Measurements from ENCODE around the gene CBX8. TPM values are rescaled to one million over a fixed set of nuclear protein-coding genes. Genes with fewer than 3 reads are reported as not detected.

Gene CBX8
- total RNA-seq, 4 donors from 2014 or later = 1.7 to 7.5 (median 2.6) TPM

- Histone ChIP-seq H3K9me3 (no peaks in the 10 kb centered on the region), H3K27me3 (peaks cover 64 to 100% (median 96%) of the 10 kb centered on the region in 4 donors), H3K27ac (replicated peaks in 1 of 4) (no peak overlapping the region), H3K36me3 (no peaks in the 10 kb centered on the region), H3K4me3 (no peak overlapping the region), H3K4me1 (peaks cover 37 to 52% (median 45%) of the 10 kb centered on the region in 4 donors)
- 35% methylated on average over 22 of the region's 22 CpGs for WGBS
- no peak for DNase-seq (ENCODE audit: extremely low spot score)
- intact Hi-C loops (cut with DNase I) = no loop called here
- no peak for TF ChIP-seq POLR2AphosphoS5 (IDR thresholded peaks at IDR 0.05)
- TF ChIP-seq CTCF (IDR thresholded peaks at IDR 0.05) = no peak
- no peak for TF ChIP-seq EP300 (IDR thresholded peaks at IDR 0.05)
- no peak for TF ChIP-seq POLR2A (IDR thresholded peaks at IDR 0.05; ENCODE audit: low read depth)
Measured at GRCh38 chr17:79804856-79805696, 8.2 kb upstream of the CBX8 start.

- peaks cover 38 to 52% (median 45%) of the 10 kb centered on the region in 4 donors for H3K4me1 ChIP-seq
- peak overlapping the region in 2 of 4 donors; percentile 20 to 23 for H3K4me3 ChIP-seq
- DNase-seq (ENCODE audit: extremely low spot score) = no peak
- H3K27me3 ChIP-seq = peaks cover 69 to 100% (median 99%) of the 10 kb centered on the region in 4 donors
- no peak for TF ChIP-seq CTCF (IDR thresholded peaks at IDR 0.05)
- no peak for TF ChIP-seq POLR2A (IDR thresholded peaks at IDR 0.05; ENCODE audit: low read depth)
- no peak for TF ChIP-seq POLR2AphosphoS5 (IDR thresholded peaks at IDR 0.05)
- TF ChIP-seq EP300 (IDR thresholded peaks at IDR 0.05) = no peak
- H3K36me3 ChIP-seq = no peaks in the 10 kb centered on the region
- H3K27ac ChIP-seq (replicated peaks in 1 of 4) = no peak overlapping the region
- no peaks in the 10 kb centered on the region for H3K9me3 ChIP-seq
- intact Hi-C loops (cut with DNase I) = no loop called here
- WGBS = 6% methylated on average over 40 of the region's 76 CpGs
Measured at GRCh38 chr17:79803997-79804855, 7.3 kb upstream of the CBX8 start.

GRCh38 chr17:79803421-79803996 is 6.6 kb upstream of the CBX8 start:
- Histone ChIP-seq H3K4me3 (no peak overlapping the region), H3K9me3 (no peaks in the 10 kb centered on the region), H3K4me1 (peaks cover 45 to 56% (median 52%) of the 10 kb centered on the region in 4 donors), H3K36me3 (no peaks in the 10 kb centered on the region), H3K27ac (replicated peaks in 1 of 4) (no peak overlapping the region), H3K27me3 (peaks cover 69 to 100% (median 99%) of the 10 kb centered on the region in 4 donors)
- WGBS = 10% methylated on average over 11 of the region's 31 CpGs
- DNase-seq (ENCODE audit: extremely low spot score) = no peak
- intact Hi-C loops (cut with DNase I) = no loop called here
- TF ChIP-seq POLR2AphosphoS5 (IDR thresholded peaks at IDR 0.05) = no peak
- no peak for TF ChIP-seq POLR2A (IDR thresholded peaks at IDR 0.05; ENCODE audit: low read depth)
- TF ChIP-seq CTCF (IDR thresholded peaks at IDR 0.05) = no peak
- no peak for TF ChIP-seq EP300 (IDR thresholded peaks at IDR 0.05)

GRCh38 chr17:79802736-79803420 is 6.0 kb upstream of the CBX8 start:
- H3K27ac ChIP-seq (replicated peaks in 1 of 4) = no peak overlapping the region
- no peak overlapping the region for H3K4me3 ChIP-seq
- TF ChIP-seq EP300 (IDR thresholded peaks at IDR 0.05) (no peak), POLR2A (IDR thresholded peaks at IDR 0.05; ENCODE audit: low read depth) (no peak), POLR2AphosphoS5 (IDR thresholded peaks at IDR 0.05) (no peak), CTCF (IDR thresholded peaks at IDR 0.05) (no peak)
- no peaks in the 10 kb centered on the region for H3K9me3 ChIP-seq
- no peaks in the 10 kb centered on the region for H3K36me3 ChIP-seq
- 37% methylated on average over 32 of the region's 57 CpGs for WGBS
- intact Hi-C loops (cut with DNase I) = no loop called here
- H3K4me1 ChIP-seq = peaks cover 52 to 62% (median 58%) of the 10 kb centered on the region in 4 donors
- no peak for DNase-seq (ENCODE audit: extremely low spot score)
- peaks cover 72 to 100% (median 99%) of the 10 kb centered on the region in 4 donors for H3K27me3 ChIP-seq
